OCI-LY1 (cell line): Measurements from ENCODE around the gene ZFYVE27.

Experiments
- CTCF ChIP-seq: fragments of 200-600 bp; sonication (generic), shearing (Covaris generic); IDR thresholded peaks from 2 replicates; pipeline ENCODE4 v1.5.1; 2017; ENCODE audit warnings: mild to moderate bottlenecking, antibody characterized with exemption, low read length, moderate library complexity, mixed read lengths
- EZH2 ChIP-seq: fragments of 200-600 bp; sonication (generic), shearing (Covaris generic); IDR thresholded peaks from 2 replicates; pipeline ENCODE4 v1.8.0; 2017; ENCODE audit warnings: borderline replicate concordance, mixed run types, mild to moderate bottlenecking, antibody characterized with exemption, low read length, moderate library complexity, mixed read lengths

- TF ChIP-seq CTCF = no peak
- no peak for TF ChIP-seq EZH2
Observed at GRCh38 chr10:97755718-97756117, 18.8 kb downstream of the ZFYVE27 start.
